HepG2 (cell line): ENCODE results near the gene PRRC2A. TPM values are rescaled to one million over a fixed set of nuclear protein-coding genes. Genes with fewer than 3 reads are reported as not detected.

Source experiments
- ARNTL ChIP-seq: sonication (generic); formaldehyde crosslinking; IDR thresholded peaks from 2 replicates; pipeline ENCODE4 v1.4.0; 2020; ENCODE audit warnings: mild to moderate bottlenecking, missing genetic modification reagents
- ATF3 ChIP-seq: sonication (generic); formaldehyde crosslinking; IDR thresholded peaks from 2 replicates; pipeline ENCODE4 v1.4.0; 2020; ENCODE audit warnings: missing genetic modification reagents
- BORCS8-MEF2B ChIP-seq: sonication (generic); formaldehyde crosslinking; IDR thresholded peaks from 2 replicates; pipeline ENCODE4 v1.8.0; 2022; ENCODE audit warnings: mild to moderate bottlenecking, missing genetic modification reagents
- ELF1 ChIP-seq: sonication (generic); formaldehyde crosslinking; IDR thresholded peaks from 2 replicates; pipeline ENCODE4 v1.4.0; 2020; ENCODE audit warnings: missing genetic modification reagents
- ERF ChIP-seq: IDR thresholded peaks from 2 replicates; pipeline ENCODE4 v1.6.1; 2018; ENCODE audit warnings: missing biosample characterization, missing genetic modification reagents
- HINFP ChIP-seq: sonication (generic); formaldehyde crosslinking; IDR thresholded peaks from 2 replicates; pipeline ENCODE4 v1.4.0; 2020; ENCODE audit warnings: low read depth, mild to moderate bottlenecking, missing genetic modification reagents
- HOXD1 ChIP-seq: sonication (generic); formaldehyde crosslinking; IDR thresholded peaks from 2 replicates; pipeline ENCODE4 v1.5.0; 2020; ENCODE audit warnings: missing genetic modification reagents
- KLF15 ChIP-seq: sonication (generic); formaldehyde crosslinking; IDR thresholded peaks from 2 replicates; pipeline ENCODE4 v1.8.1; 2023; ENCODE audit warnings: borderline replicate concordance, mild to moderate bottlenecking, inconsistent platforms, missing genetic modification reagents, mixed read lengths
- LCORL ChIP-seq, 2 experiments: fragments of 450-650 bp in 1 of 2; sonication (generic) in 1 of 2; formaldehyde crosslinking in 1 of 2; IDR thresholded peaks; 2 replicates each; pipeline versions ENCODE4 v1.5.0 to v1.6.1; 2017 to 2020; ENCODE audit warnings: antibody characterized with exemption in 1 of 2, missing genetic modification reagents in 1 of 2
- NR2F6 ChIP-seq, 2 experiments: IDR thresholded peaks; 2 replicates each; pipeline ENCODE4 v1.6.1; 2016; ENCODE audit warnings: antibody characterized with exemption in 1 of 2, mild to moderate bottlenecking in 1 of 2
- REL ChIP-seq: sonication (generic); formaldehyde crosslinking; conservative IDR thresholded peaks from 2 replicates; pipeline ENCODE4 v1.8.0; 2022; ENCODE audit warnings: mild to moderate bottlenecking, missing genetic modification reagents, moderate library complexity
- SMAD3 ChIP-seq: sonication (generic); formaldehyde crosslinking; IDR thresholded peaks from 2 replicates; pipeline ENCODE4 v1.4.0; 2020; ENCODE audit warnings: missing genetic modification reagents
- SMC3 ChIP-seq: IDR thresholded peaks from 2 replicates; pipeline ENCODE4 v1.6.1; 2011; ENCODE audit warnings: low read length, improper control_type of control experiment
- SP4 ChIP-seq: sonication (generic); formaldehyde crosslinking; IDR thresholded peaks from 2 replicates; pipeline ENCODE4 v1.8.1; 2023; ENCODE audit warnings: mild to moderate bottlenecking, missing genetic modification reagents
- ZBTB1 ChIP-seq: sonication (generic); formaldehyde crosslinking; IDR thresholded peaks from 2 replicates; pipeline ENCODE4 v1.4.0; 2020; ENCODE audit warnings: missing genetic modification reagents, borderline replicate concordance
- ZBTB42 ChIP-seq: sonication (generic); formaldehyde crosslinking; IDR thresholded peaks from 2 replicates; pipeline ENCODE4 v1.5.0; 2020; ENCODE audit warnings: mild to moderate bottlenecking, missing genetic modification reagents
- ZC3H13 ChIP-seq: sonication (generic); formaldehyde crosslinking; IDR thresholded peaks from 2 replicates; pipeline ENCODE4 v1.8.1; 2023; ENCODE audit warnings: mild to moderate bottlenecking, missing genetic modification reagents, moderate library complexity
- ZNF124 ChIP-seq: sonication (generic); formaldehyde crosslinking; IDR thresholded peaks from 2 replicates; pipeline ENCODE4 v1.4.0; 2020; ENCODE audit warnings: missing genetic modification reagents
- ZNF605 ChIP-seq: sonication (generic); formaldehyde crosslinking; IDR thresholded peaks from 2 replicates; pipeline ENCODE4 v1.8.0; 2022; ENCODE audit warnings: mild to moderate bottlenecking, missing genetic modification reagents
- ZNF780A ChIP-seq: sonication (generic); formaldehyde crosslinking; IDR thresholded peaks from 2 replicates; pipeline ENCODE4 v1.8.0; 2022; ENCODE audit warnings: mild to moderate bottlenecking, missing genetic modification reagents, moderate library complexity
- polyA plus RNA-seq, 8 experiments: library from polyadenylated mRNA; depleted of rRNA in 3 of 8; stranded (reverse) in 7 of 8; unstranded in 1 of 8; fragments of >200 nt; fragmentation: Illumina TruSeq in 4 of 8; extraction: Trizol in 4 of 8; gene quantifications; 2 replicates each; pipeline versions ENCODE4 v1.2.1 to v1.2.3, GENCODE V29; 2011 to 2016; ENCODE audit warnings: low read depth in 4 of 8, missing spikeins in 1 of 8, mixed read lengths in 1 of 8; ENCODE audit not compliant: insufficient read depth in 1 of 8
- total RNA-seq, 5 experiments: library from RNA; depleted of rRNA; stranded (reverse); fragments of >200 nt; fragmentation: Illumina TruSeq; extraction: Trizol; gene quantifications; 2 replicates each; pipeline ENCODE4 v1.2.3, GENCODE V29; 2016; ENCODE audit warnings: low read depth in 1 of 5
- TF ChIP-seq, protein P1 (sequence below): IDR thresholded peaks from 2 replicates; pipeline ENCODE4 v1.6.1; 2016; ENCODE audit warnings: low read depth
- TF ChIP-seq, protein P2 (sequence below): sonication (generic); formaldehyde crosslinking; IDR thresholded peaks from 2 replicates; pipeline ENCODE4 v1.4.0; 2020; ENCODE audit warnings: missing genetic modification reagents
- TF ChIP-seq, protein P3 (sequence below): sonication (generic); formaldehyde crosslinking; IDR thresholded peaks from 2 replicates; pipeline ENCODE4 v1.8.0; 2022; ENCODE audit warnings: low read depth, missing genetic modification reagents

The PRRC2A gene
- total and polyA plus RNA-seq, 2 of the 13 experiments (the other 11 are each of a cell fraction or from before 2014, with no cell fraction given), result 38.9 to 47.4 TPM

GRCh38 chr6:31651602-31652191 lies 31.2 kb downstream of the PRRC2A start (continued):
- TF ChIP-seq LCORL (IDR thresholded peaks at IDR 0.05) (no peak), LCORL (CRISPR knock-in tag; IDR thresholded peaks at IDR 0.05) (peak; percentile 75; the same call in 1 of the 2 replicates), SP4 (CRISPR knock-in tag) (0 out of 2 replicates have a peak, but pooled peaks have one; percentile 62), ATF3 (CRISPR knock-in tag) (0 out of 2 replicates have a peak, but pooled peaks have one; percentile 37), ARNTL (CRISPR knock-in tag) (no peak), SMAD3 (0 out of 2 replicates have a peak, but pooled peaks have one; percentile 11), ZNF780A (CRISPR knock-in tag) (0 out of 2 replicates have a peak, but pooled peaks have one; percentile 5), ZBTB1 (CRISPR knock-in tag) (no peak), ZNF124 (CRISPR knock-in tag) (no peak), REL (0 out of 2 replicates have a peak, but pooled peaks have one; percentile 20), HOXD1 (CRISPR knock-in tag) (no peak), HINFP (CRISPR knock-in tag) (no peak), ERF (CRISPR knock-in tag) (0 out of 2 replicates have a peak, but pooled peaks have one; percentile 1), SMC3 (peak; percentile 6; the same call in 1 of the 2 replicates), ZNF605 (CRISPR knock-in tag) (peak; percentile 73; the same call in 1 of the 2 replicates), BORCS8-MEF2B (CRISPR knock-in tag) (0 out of 2 replicates have a peak, but pooled peaks have one; percentile 64), KLF15 (no peak), ZBTB42 (CRISPR knock-in tag) (no peak), ELF1 (CRISPR knock-in tag) (0 out of 2 replicates have a peak, but pooled peaks have one; percentile 18), ZC3H13 (CRISPR knock-in tag) (no peak), NR2F6 (IDR thresholded peaks at IDR 0.05) (no peak), NR2F6 (CRISPR knock-in tag; IDR thresholded peaks at IDR 0.05) (peak; percentile 30; the same call in 1 of the 2 replicates)
- TF ChIP-seq, protein P1, sequence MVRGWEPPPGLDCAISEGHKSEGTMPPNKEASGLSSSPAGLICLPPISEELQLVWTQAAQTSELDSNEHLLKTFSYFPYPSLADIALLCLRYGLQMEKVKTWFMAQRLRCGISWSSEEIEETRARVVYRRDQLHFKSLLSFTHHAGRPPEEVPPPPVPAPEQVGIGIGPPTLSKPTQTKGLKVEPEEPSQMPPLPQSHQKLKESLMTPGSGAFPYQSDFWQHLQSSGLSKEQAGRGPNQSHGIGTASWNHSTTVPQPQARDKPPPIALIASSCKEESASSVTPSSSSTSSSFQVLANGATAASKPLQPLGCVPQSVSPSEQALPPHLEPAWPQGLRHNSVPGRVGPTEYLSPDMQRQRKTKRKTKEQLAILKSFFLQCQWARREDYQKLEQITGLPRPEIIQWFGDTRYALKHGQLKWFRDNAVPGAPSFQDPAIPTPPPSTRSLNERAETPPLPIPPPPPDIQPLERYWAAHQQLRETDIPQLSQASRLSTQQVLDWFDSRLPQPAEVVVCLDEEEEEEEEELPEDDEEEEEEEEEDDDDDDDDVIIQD, result no peak
- TF ChIP-seq, protein P2, sequence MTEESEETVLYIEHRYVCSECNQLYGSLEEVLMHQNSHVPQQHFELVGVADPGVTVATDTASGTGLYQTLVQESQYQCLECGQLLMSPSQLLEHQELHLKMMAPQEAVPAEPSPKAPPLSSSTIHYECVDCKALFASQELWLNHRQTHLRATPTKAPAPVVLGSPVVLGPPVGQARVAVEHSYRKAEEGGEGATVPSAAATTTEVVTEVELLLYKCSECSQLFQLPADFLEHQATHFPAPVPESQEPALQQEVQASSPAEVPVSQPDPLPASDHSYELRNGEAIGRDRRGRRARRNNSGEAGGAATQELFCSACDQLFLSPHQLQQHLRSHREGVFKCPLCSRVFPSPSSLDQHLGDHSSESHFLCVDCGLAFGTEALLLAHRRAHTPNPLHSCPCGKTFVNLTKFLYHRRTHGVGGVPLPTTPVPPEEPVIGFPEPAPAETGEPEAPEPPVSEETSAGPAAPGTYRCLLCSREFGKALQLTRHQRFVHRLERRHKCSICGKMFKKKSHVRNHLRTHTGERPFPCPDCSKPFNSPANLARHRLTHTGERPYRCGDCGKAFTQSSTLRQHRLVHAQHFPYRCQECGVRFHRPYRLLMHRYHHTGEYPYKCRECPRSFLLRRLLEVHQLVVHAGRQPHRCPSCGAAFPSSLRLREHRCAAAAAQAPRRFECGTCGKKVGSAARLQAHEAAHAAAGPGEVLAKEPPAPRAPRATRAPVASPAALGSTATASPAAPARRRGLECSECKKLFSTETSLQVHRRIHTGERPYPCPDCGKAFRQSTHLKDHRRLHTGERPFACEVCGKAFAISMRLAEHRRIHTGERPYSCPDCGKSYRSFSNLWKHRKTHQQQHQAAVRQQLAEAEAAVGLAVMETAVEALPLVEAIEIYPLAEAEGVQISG, result 0 out of 2 replicates have a peak, but pooled peaks have one; percentile 10
- TF ChIP-seq, protein P3, sequence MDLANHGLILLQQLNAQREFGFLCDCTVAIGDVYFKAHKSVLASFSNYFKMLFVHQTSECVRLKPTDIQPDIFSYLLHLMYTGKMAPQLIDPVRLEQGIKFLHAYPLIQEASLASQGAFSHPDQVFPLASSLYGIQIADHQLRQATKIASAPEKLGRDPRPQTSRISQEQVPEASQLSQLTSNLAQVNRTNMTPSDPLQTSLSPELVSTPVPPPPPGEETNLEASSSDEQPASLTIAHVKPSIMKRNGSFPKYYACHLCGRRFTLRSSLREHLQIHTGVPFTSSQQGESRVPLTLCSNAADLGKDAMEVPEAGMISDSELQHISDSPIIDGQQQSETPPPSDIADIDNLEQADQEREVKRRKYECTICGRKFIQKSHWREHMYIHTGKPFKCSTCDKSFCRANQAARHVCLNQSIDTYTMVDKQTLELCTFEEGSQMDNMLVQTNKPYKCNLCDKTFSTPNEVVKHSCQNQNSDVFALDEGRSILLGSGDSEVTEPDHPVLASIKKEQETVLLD (CRISPR knock-in tag), result no peak; the same call in 1 of the 2 replicates
